Heart left ventricle (tissue), 13 donors: Measurements from ENCODE around the gene TBL1X.

ENCODE experiments used
- POLR2A ChIP-seq, 2 donors: fragments of 450-650 bp; IDR thresholded peaks; one replicate each; pipeline ENCODE4 v1.6.1; 2017; ENCODE audit warnings: antibody characterized with exemption in 2 of 2, mild to moderate bottlenecking in 2 of 2, moderate library complexity in 2 of 2
- TF ChIP-seq, protein P1 (sequence below), 12 donors: fragments of 200-600 bp; sonication (generic) in 4 of 12; IDR thresholded peaks; one replicate each; pipeline versions ENCODE4 v1.5.0 to v1.8.0; 2018 to 2022; ENCODE audit warnings: antibody characterized with exemption in 12 of 12, mild to moderate bottlenecking in 5 of 12
- donor health status: ischemic (EF 13 %, LVEDD 7.1; RV severe dilation, severe dysfunction).
- donor health status: DM: no; HTN: yes; CAD: no.
- donor health status: DM: no; HTN: no; CAD: no.
- donor health status: ischemic (EF 25% LVEDD 6.9; RV normal size, moderate dysfunction).
- donor health status: ischemic (EF 25% LVEDD 5.7; RV mildly dilated, moderate dysfunction).
- donor health status: ischemic (EF 35%, LVEDD 5.7; RV mildly dilated, moderate dysfunction).
- donor health status: nonischemic (EF 11% LVEDD 7.7; RV severe dilation, severe dysfunction).
- donor health status: DM: yes; HTN: yes; CAD: no.
- donor health status: PGD.
- donor health status: ischemic (EF 29% LVEDD 5.4; RV normal size, mild dysfunction).
- donor health status: nonischemic (EF 23%, LVEDD 6.1; RV moderate dilation, normal function).

- TF ChIP-seq, protein P1, sequence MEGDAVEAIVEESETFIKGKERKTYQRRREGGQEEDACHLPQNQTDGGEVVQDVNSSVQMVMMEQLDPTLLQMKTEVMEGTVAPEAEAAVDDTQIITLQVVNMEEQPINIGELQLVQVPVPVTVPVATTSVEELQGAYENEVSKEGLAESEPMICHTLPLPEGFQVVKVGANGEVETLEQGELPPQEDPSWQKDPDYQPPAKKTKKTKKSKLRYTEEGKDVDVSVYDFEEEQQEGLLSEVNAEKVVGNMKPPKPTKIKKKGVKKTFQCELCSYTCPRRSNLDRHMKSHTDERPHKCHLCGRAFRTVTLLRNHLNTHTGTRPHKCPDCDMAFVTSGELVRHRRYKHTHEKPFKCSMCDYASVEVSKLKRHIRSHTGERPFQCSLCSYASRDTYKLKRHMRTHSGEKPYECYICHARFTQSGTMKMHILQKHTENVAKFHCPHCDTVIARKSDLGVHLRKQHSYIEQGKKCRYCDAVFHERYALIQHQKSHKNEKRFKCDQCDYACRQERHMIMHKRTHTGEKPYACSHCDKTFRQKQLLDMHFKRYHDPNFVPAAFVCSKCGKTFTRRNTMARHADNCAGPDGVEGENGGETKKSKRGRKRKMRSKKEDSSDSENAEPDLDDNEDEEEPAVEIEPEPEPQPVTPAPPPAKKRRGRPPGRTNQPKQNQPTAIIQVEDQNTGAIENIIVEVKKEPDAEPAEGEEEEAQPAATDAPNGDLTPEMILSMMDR (IDR thresholded peaks at IDR 0.05) = no peak
- no peak for TF ChIP-seq POLR2A (IDR thresholded peaks at IDR 0.05)
These were observed 105.0 kb downstream of the TBL1X start for GRCh38 chrX:9569876-9570301.
